A673 (cell line): ENCODE results near the gene LRRC23.

Source experiments
- CTCF ChIP-seq: fragments of 300-800, 200-600 bp; sonication (generic); conservative IDR thresholded peaks from 2 replicates; pipeline ENCODE4 v1.5.1; 2017; ENCODE audit warnings: low read depth, mild to moderate bottlenecking, antibody characterized with exemption, low read length, moderate library complexity, mixed read lengths
- EZH2 ChIP-seq: fragments of 200-600 bp; sonication (generic); IDR thresholded peaks from 2 replicates; pipeline ENCODE4 v1.6.1; 2017; ENCODE audit warnings: borderline replicate concordance, low read depth, mild to moderate bottlenecking, mixed read lengths, antibody characterized with exemption, low read length; ENCODE audit not compliant: poor library complexity, severe bottlenecking

- TF ChIP-seq CTCF (no peak), EZH2 (no peak)
Measured at GRCh38 chr12:6925239-6925539, 20.6 kb downstream of the LRRC23 start.
